ENCODE results near the gene GANAB. TPM values are rescaled to one million over a fixed set of nuclear protein-coding genes. Genes with fewer than 3 reads are reported as not detected.

The GANAB gene
- total RNA-seq, 1 donor = 203 TPM

DNA sequence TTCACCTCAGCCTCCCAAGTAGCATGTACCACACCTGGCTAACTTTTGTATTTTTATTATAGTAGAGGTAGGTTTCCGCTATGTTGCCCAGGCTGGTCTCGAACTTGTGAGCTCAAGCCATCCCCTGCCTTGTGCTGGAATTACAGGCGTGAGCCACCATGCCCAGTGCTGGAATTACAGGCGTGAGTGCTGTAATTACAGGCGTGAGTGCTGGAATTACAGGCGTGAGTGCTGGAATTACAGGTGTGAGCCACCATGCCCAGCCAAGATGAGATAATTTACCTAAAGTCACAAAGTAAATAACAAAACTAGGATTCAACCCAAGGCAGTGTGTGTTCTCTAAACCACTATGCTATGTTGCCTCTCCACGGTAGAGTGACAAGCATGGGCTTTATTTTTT lies 36.1 kb upstream of the GANAB start:
- no peak for DNase-seq (ENCODE audit: low read depth)
- TF ChIP-seq CTCF (IDR thresholded peaks at IDR 0.05; ENCODE audit: insufficient read depth, low read length) = no peak
- no peak overlapping the region for H3K4me3 ChIP-seq (ENCODE audit: low read depth, low read length)

GRCh38 chr11:62680825-62681240 lies 34.4 kb upstream of the GANAB start:
- DNase-seq (ENCODE audit: low read depth) = peak; percentile 91
- peak; percentile 80 for TF ChIP-seq CTCF (IDR thresholded peaks at IDR 0.05; ENCODE audit: insufficient read depth, low read length)
- no peak overlapping the region for H3K4me3 ChIP-seq (ENCODE audit: low read depth, low read length)

DNA sequence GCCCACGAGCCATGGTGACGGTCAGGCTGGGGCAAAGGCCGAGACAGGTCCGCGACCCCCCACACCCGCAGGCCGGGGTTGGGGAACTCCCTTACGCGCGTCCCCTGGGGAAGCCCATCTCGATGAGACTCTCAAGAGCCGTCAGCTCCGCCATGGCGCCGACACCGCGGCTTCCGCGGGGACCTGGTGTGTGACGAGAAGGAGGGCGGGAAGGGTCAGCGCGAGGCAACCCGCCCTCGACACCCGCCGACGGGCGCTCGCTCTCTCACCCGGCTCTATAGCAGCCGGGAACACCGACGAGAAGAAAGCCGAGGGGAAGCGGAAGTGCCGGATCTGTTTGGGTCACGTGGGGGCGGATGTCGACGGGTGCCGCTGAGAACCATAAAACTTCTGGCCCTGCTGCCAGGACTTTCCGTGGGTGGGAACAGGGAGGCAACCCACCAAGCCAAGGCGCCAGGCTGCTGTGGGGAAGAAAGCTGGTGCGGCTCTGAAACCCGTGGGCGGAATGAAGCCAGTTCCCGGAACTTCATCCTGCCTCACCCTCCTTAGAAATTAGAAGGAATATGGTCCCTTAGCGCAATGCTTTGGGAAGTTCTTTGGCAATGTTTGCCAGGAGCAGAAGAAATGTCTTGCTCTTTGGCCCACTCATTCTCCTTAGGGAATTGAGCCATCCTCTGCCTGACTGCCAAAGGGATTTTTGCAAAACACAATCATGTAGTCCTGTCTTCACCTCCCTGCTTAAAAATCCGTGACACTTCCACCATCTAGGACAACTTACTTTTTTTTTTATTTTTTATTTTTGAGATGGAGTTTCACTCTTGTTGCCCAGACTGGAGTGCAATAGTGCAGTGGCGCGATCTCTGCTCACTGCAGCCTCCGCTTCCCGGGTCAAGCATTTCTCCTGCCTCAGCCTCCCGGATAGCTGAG lies 32.6 kb upstream of the GANAB start, which contains the start of gene UBXN1:
TSS of gene UBXN1 (minus strand) at position 304 of the 927 bp plus-strand sequence. CDS start at position 154, 150 bp downstream.
- H3K4me3 ChIP-seq (ENCODE audit: low read depth, low read length) = peak within 1 kb of the TSS; percentile 76
- TF ChIP-seq CTCF (IDR thresholded peaks at IDR 0.05; ENCODE audit: insufficient read depth, low read length) = no peak
- peak; percentile 95 for DNase-seq (ENCODE audit: low read depth)

DNA sequence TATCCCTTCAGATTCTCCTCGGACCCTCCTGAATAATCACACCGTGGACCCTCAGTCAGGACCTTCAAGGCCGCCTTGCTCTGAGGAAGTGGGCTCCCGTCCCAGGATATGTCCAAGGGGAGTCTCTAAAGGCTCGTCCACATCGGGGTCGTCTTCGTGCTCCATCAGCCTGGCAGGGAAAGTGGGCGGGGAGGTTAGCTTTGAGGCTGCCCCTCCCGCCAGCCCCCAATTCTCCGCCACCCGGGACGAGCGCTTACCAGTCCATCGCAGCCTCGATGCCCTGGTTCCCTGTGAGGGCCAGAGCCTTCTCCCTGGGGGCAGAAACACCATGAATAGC lies 32.0 kb upstream of the GANAB start:
- H3K4me3 ChIP-seq (ENCODE audit: low read depth, low read length) = peak overlapping the region; percentile 76
- TF ChIP-seq CTCF (IDR thresholded peaks at IDR 0.05; ENCODE audit: insufficient read depth, low read length) = no peak
- DNase-seq (ENCODE audit: low read depth) = no peak

DNA sequence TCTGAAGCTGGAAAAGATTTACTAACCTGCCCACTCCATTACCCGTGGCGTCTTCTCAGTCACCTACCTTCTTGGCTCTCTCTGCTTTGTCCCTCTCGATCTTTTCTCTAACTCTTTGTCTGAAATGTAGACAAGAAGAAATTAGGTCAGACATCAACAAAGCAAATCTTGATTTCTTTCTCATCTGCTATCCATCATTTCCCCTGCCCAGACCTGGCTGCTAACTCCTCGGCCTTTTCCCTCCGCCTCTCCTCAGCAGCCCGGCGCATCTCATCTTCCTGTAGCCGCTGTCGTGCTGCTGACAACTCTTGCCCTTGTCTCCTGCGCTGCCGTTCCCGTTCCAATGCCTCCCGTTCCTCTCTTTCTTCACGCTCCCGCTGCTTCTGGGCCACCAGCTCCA lies 31.3 kb upstream of the GANAB start:
- DNase-seq (ENCODE audit: low read depth) = no peak
- TF ChIP-seq CTCF (IDR thresholded peaks at IDR 0.05; ENCODE audit: insufficient read depth, low read length) = no peak
- peak overlapping the region; percentile 76 for H3K4me3 ChIP-seq (ENCODE audit: low read depth, low read length)

- no peak for TF ChIP-seq CTCF (IDR thresholded peaks at IDR 0.05; ENCODE audit: insufficient read depth, low read length)
- H3K4me3 ChIP-seq (ENCODE audit: low read depth, low read length) = no peak overlapping the region
- no peak for DNase-seq (ENCODE audit: low read depth)
These were observed 30.7 kb upstream of the GANAB start for GRCh38 chr11:62677156-62677555.
